GM12878 (cell line): ENCODE measurements around the gene GCSAM.

Experiments used
- ATF2 ChIP-seq: IDR thresholded peaks from 2 replicates; pipeline ENCODE4 v1.6.1; 2012; ENCODE audit warnings: low read length, inconsistent platforms
- ATF7 ChIP-seq: fragments of 450-650 bp; IDR thresholded peaks from 2 replicates; pipeline ENCODE4 v1.6.1; 2016; ENCODE audit warnings: low read depth, mild to moderate bottlenecking
- BRCA1 ChIP-seq: IDR thresholded peaks from 2 replicates; pipeline ENCODE4 v1.6.1; 2011; ENCODE audit warnings: low read depth, low read length, improper control_type of control experiment

GRCh38 chr3:112089956-112090886, 42.8 kb downstream of the GCSAM start:
- TF ChIP-seq ATF2 = no peak
- no peak for TF ChIP-seq BRCA1
- no peak for TF ChIP-seq ATF7
